ENCODE results near the gene UVSSA.
A peak's percentile ranks its signal among the peaks of the same experiment; 100 is the strongest.

The UVSSA gene

DNA sequence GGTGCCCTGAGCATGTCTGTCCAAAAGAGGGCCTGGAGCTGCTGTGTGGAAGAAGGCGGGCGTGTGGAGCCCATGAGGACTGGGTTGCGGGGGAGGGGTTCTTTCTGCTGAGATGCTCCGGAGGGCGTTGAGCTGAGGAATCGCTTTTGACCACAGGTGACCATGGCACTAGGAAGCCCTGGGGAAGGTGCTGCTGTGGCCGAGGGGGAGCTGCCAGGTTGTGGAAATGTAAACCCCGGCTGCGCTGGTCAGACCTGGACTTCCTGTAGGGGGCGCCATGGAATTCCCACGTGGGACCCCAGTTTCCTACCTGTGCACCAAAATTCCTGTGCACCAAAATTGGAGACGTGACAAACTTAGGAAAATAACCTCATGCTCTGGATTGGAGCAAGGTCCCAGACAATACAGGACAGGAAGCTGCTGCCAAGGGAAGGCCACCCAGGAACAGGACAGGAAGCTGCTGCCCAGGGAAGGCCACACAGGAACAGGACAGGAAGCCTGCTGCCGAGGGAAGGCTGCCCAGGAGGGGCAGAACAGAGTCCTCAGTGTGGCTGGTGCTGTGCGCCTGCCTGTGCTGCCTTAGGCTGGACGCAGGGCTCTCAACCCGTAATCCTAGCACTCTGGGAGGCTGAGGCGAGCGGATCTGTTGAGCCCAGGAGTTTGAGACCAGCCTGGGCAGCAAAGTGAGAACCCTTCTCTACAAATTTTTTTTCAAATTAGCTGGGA, 28.4 kb upstream of the UVSSA start:
- TF ChIP-seq, protein P1, sequence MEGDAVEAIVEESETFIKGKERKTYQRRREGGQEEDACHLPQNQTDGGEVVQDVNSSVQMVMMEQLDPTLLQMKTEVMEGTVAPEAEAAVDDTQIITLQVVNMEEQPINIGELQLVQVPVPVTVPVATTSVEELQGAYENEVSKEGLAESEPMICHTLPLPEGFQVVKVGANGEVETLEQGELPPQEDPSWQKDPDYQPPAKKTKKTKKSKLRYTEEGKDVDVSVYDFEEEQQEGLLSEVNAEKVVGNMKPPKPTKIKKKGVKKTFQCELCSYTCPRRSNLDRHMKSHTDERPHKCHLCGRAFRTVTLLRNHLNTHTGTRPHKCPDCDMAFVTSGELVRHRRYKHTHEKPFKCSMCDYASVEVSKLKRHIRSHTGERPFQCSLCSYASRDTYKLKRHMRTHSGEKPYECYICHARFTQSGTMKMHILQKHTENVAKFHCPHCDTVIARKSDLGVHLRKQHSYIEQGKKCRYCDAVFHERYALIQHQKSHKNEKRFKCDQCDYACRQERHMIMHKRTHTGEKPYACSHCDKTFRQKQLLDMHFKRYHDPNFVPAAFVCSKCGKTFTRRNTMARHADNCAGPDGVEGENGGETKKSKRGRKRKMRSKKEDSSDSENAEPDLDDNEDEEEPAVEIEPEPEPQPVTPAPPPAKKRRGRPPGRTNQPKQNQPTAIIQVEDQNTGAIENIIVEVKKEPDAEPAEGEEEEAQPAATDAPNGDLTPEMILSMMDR (IDR thresholded peaks at IDR 0.05): peak; percentile 47

DNA sequence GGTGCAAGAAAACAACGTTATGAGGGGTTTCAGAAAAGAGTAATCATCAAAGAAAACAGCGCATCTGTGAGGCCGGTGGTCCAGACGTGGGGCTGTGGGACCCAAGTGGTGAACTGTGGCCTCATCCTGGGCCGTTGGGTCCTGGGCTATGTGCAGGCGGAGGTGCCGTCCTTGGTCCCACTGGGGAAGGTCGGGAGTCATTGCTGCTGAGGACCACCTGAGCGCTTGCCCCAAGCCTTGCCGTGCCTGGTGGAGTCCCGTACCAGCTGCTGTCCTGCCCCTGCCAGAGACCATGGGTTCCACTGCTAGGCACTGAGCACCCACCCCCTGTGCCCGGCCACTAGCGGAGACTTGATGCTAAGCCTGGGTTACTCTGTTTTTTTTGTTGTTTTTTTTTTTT, 25.5 kb upstream of the UVSSA start:
- TF ChIP-seq, protein P1 (IDR thresholded peaks at IDR 0.05): no peak

DNA sequence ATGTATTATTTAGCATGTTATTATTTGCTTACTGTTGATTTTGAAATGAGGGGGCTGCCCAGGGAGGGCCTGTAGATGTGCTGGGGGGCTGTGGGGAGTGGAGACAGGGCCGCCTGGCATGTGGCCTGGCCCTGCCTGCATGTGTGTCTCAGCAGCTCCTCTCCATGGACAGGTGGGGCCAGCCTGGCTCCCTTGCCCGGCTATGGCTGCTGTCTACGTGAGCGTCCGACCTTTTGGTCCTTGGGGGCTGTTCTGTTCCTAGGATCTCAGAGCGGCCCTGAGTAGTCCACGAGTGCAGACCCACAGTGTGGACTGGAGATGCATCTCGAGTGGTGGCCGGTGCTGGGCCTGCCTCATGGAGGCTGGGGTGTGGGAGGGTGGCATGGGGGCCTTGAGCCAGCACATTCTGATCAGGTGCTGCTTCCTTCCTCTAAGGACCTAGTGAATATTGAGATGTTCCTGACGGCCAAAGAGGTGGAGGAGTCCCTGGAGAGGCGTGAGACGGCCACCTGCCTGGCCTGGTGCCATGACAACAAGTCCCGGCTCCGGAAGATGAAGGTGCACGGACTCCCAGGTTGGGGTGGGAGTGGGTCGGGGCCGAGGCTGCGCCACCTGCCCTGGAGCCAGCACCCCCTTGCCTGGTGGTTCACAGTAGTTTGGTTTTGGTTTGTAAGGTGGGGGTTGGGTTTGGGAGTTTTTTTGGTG, 24.9 kb upstream of the UVSSA start:
- TF ChIP-seq, protein P1 (IDR thresholded peaks at IDR 0.05): no peak

DNA sequence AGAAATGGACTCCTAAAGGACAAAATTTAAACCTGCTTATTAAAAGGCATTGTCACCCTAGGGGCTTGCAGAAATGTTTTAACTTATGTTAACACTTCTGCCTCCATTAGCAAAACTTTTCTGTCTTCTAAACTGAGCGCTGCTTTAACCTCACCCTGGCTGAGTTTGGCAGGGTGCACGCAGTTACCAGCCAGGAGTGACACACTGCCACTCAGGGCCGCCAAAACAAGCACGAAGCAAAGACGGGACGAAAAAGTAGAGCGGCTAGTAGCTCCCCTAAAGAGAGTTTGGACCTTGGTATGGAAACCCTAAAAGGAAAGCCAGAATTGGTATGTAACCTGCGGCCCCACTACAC, 23.8 kb upstream of the UVSSA start:
- TF ChIP-seq, protein P1 (IDR thresholded peaks at IDR 0.05): no peak

DNA sequence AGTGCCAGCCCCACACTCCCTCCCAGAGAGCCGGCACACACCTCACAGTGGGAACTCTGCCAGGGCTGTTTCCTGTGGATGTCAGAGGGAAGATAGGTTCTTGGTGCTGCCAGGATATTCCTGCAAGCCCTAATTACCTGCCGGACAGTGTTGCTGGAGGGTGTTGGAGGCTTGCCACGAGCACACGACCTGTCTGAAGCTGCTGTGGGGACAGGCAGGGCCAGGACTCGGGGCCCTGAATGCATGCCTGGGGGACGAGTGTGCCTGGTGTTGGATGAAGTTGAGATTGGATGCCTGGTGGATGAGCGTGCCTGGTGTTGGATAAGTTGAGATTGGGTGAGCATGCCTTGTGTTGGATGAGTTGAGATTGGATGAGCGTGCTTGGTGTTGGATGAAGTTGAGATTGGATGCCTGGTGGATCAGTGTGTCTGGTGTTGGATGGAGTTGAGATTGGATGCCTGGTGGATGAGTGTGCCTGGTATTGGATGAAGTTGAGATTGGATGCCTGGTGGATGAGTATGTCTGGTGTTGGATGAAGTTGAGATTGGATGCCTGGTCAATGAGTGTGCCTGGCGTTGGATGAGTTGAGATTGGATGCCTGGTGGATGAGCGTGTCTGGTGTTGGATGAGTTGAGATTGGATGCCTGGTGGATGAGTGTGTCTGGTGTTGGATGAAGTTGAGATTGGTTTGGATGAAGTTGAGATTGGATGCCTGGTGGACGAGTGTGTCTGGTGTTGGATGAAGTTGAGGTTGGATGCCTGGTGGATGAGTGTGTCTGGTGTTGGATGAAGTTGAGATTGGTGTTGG, 23.2 kb upstream of the UVSSA start:
- TF ChIP-seq, protein P1 (IDR thresholded peaks at IDR 0.05): no peak

DNA sequence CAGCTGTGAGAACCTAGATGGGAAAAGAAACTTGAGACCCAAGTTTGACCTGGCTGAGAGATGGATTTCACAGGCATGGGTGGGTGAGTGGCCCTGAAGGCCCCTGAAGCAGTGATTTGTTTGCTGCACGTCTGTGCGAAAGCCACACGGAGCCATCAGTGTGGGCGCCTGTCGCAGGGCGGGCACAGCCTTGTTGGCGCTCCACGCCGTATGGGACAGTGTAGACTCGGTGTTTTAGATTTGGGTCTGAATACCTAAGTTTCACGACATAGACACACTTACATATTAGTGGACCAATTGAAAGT, 21.9 kb upstream of the UVSSA start:
- TF ChIP-seq, protein P1 (IDR thresholded peaks at IDR 0.05): no peak

DNA sequence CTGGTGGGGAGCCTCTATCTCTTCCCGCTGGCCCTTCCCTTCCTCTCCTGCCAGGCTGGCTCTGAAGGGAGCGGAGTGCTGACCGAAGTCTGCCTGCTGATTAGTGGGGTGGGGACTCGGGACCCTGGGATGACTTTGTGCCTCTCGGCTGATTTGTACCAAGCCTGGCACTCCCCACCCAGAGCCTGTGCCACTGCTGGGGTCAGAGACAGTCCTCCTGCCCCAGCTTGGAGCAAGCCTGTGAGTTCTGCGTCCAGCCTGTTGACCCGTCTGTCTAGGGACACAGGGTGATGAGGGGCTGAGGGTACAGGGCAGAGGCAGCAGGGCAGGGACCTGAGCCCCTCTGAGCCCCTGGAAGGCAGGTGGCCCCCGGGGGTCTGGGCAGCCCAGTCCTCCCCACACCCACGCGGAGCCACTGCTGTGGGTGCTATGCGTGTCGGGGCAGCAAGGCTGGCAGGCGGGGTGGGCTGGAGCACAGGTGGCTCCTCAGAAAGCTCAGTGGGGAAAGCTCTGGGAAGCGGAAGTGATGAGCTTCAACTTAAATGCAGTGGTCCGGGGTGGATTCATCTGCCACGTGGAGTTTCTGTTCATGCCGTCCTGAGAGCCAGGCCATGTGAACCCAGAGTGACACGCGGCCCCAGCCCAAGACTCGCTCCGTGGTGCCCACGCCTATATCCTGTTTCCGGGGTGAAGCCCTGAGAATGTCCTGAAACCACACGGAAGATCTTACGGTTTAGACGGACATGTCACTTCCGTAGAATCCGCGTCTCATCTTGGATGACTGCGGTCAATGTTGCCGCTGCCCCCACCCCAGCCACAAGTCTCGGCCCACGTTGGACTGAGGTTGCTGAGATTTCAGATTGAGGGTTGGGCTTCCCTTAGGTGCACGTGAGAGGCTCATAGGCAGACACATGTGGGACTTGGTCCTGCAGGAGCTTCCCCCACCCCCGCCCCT, 21.1 kb upstream of the UVSSA start:
- TF ChIP-seq, protein P1 (IDR thresholded peaks at IDR 0.05): no peak
